GM10248 (cell line): Measurements from ENCODE around the gene CCDC34.

ENCODE experiments used
- CTCF ChIA-PET: fragments of 300-600 bp; sonication (Branson Sonifier 250); formaldehyde crosslinking; extraction: SDS; loops from one replicate; lab custom pipeline; 2021; ENCODE audit warnings: antibody characterized with exemption; lab: Yijun Ruan, JAX
- POLR2A ChIA-PET: fragments of 350-650 bp; sonication (Branson Sonifier 250); formaldehyde crosslinking; extraction: SDS; loops from one replicate; lab custom pipeline; 2020; ENCODE audit warnings: antibody characterized with exemption; lab: Yijun Ruan, JAX
- DNase-seq: peaks from one replicate; pipeline ENCODE4 v3.0.0; 2012; ENCODE audit errors: extremely low spot score
- CTCF ChIP-seq: IDR thresholded peaks from 2 replicates; pipeline ENCODE4 v1.5.1; 2012; ENCODE audit warnings: mild to moderate bottlenecking, low read depth; ENCODE audit errors: extremely low read depth, missing control alignments, control extremely low read depth

Gene CCDC34

GRCh38 chr11:27381238-27381666 lies 18.2 kb upstream of the CCDC34 start:
- CTCF ChIA-PET: interaction anchor here (1.0 to 1.4 kb wide), 2 partner anchors 10 to 72 kb away, joined by 3 to 5 read pairs; no protein-coding TSS in a partner anchor

DNA sequence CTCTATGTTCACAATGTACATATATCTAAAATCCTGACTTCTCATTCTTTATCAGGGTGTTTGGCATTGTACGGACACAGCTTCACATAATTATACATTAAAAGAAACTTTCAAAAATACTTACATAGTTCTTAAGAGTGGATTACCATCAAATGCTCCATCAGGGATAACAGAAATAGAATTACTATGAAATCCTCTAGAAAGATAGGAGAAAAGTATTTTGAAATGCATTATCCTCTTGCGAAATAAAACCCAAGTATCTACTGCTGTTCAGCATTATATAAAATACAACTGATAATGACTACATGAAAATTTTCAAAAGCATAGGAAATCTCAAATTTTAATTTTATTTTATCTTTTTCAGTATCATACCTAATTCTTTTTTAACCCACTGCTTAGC lies 17.8 kb upstream of the CCDC34 start:
- ChIA-PET POLR2A (no interaction called here), CTCF (interaction anchor here (1.0 to 1.4 kb wide), 2 partner anchors 11 to 72 kb away, joined by 3 to 5 read pairs; no protein-coding TSS in a partner anchor)
- no peak for TF ChIP-seq CTCF
- DNase-seq: no peak

More at GRCh38 chr11:27381238-27381666, 18.2 kb upstream of the CCDC34 start:
- DNase-seq: no peak
- no peak for TF ChIP-seq CTCF
- POLR2A ChIA-PET: no interaction called here

- POLR2A ChIA-PET: interaction anchor here (0.6 kb wide), 1 partner anchor 1107 kb away, joined by 3 read pairs; no protein-coding TSS in a partner anchor
- DNase-seq: no peak
- no peak for TF ChIP-seq CTCF
- CTCF ChIA-PET: interaction anchor here (0.8 to 1.3 kb wide), 2 partner anchors 11 to 106 kb away, joined by 3 read pairs; no protein-coding TSS in a partner anchor
Measured at GRCh38 chr11:27379449-27379848, 16.4 kb upstream of the CCDC34 start.

- POLR2A ChIA-PET: no interaction called here
- no peak for DNase-seq
- CTCF ChIA-PET: interaction anchor here (1.9 to 2.2 kb wide), 2 partner anchors 8 to 110 kb away, joined by 4 to 7 read pairs; no protein-coding TSS in a partner anchor
- TF ChIP-seq CTCF: no peak
Measured at GRCh38 chr11:27375370-27375769, 12.4 kb upstream of the CCDC34 start.

GRCh38 chr11:27373856-27374602 lies 11.0 kb upstream of the CCDC34 start:
- CTCF ChIA-PET: interaction anchor here (1.0 to 2.2 kb wide), 4 partner anchors 9 to 112 kb away, joined by 3 to 7 read pairs (median 4); no protein-coding TSS in a partner anchor
- no peak for DNase-seq
- POLR2A ChIA-PET: no interaction called here
- no peak for TF ChIP-seq CTCF

GRCh38 chr11:27373392-27373791 lies 10.4 kb upstream of the CCDC34 start:
- CTCF ChIA-PET: interaction anchor here (1.1 to 1.7 kb wide), 4 partner anchors 11 to 112 kb away, joined by 3 to 4 read pairs (median 3); no protein-coding TSS in a partner anchor
- no peak for TF ChIP-seq CTCF
- DNase-seq: no peak
- POLR2A ChIA-PET: no interaction called here
